Measurements from ENCODE around the gene USP24. TPM values are rescaled to one million over a fixed set of nuclear protein-coding genes. Genes with fewer than 3 reads are reported as not detected.

Gene USP24
- total RNA-seq, 4 donors from 2014 or later = 14.9 to 66.1 (median 44.1) TPM

- Histone ChIP-seq H3K4me1 (no peaks in the 10 kb centered on the region), H3K27me3 (no peaks in the 10 kb centered on the region), H3K36me3 (no peaks in the 10 kb centered on the region), H3K9me3 (no peaks in the 10 kb centered on the region), H3K27ac (no peak overlapping the region), H3K4me3 (no peak overlapping the region)
- no peak for DNase-seq
- intact Hi-C loops (cut with DNase I; ENCODE audit: low total_unique reads) = no loop called here
- no peak for TF ChIP-seq CTCF (IDR thresholded peaks at IDR 0.05)
- no peak for TF ChIP-seq POLR2A (IDR thresholded peaks at IDR 0.05)
Measured at GRCh38 chr1:55131218-55131617, 83.9 kb downstream of the USP24 start.

DNA sequence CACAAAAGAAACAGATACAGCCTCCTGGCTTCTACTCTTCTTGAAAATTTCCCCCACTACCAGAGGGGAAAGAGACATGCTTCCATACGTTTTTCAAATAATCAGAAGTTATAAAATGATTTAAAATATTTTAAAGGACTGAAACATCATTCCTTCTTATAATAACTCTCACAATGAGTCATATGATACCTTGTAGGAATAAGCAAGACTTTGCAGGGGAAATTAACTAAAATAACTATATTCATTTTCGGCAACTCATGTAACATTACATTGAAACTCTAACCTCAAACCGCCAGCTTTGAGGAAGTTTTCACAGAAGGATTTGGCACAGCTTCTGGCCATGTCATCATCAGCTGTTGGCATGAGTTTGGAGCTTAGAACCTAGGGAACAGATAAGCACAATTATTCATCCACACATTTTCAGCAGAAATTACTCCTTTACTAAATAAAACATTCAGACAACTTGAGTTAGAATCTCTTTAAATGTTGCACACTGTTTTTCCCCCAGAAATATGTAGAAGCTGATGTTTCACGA, 85.9 kb downstream of the USP24 start:
- intact Hi-C loops (cut with DNase I; ENCODE audit: low total_unique reads) = no loop called here
- no peak overlapping the region for H3K27ac ChIP-seq
- no peaks in the 10 kb centered on the region for H3K9me3 ChIP-seq
- DNase-seq = no peak
- H3K27me3 ChIP-seq = no peaks in the 10 kb centered on the region
- H3K4me1 ChIP-seq = no peaks in the 10 kb centered on the region
- TF ChIP-seq CTCF (IDR thresholded peaks at IDR 0.05) = no peak
- TF ChIP-seq POLR2A (IDR thresholded peaks at IDR 0.05) = no peak
- H3K36me3 ChIP-seq = no peaks in the 10 kb centered on the region
- no peak overlapping the region for H3K4me3 ChIP-seq

- no peak for DNase-seq
- intact Hi-C loops (cut with DNase I; ENCODE audit: low total_unique reads) = no loop called here
- no peaks in the 10 kb centered on the region for H3K27me3 ChIP-seq
- no peaks in the 10 kb centered on the region for H3K36me3 ChIP-seq
- no peaks in the 10 kb centered on the region for H3K4me1 ChIP-seq
- H3K9me3 ChIP-seq = no peaks in the 10 kb centered on the region
- H3K4me3 ChIP-seq = no peak overlapping the region
- TF ChIP-seq CTCF (IDR thresholded peaks at IDR 0.05) (no peak), POLR2A (IDR thresholded peaks at IDR 0.05) (no peak)
- H3K27ac ChIP-seq = no peak overlapping the region
Measured at GRCh38 chr1:55128418-55128995, 86.7 kb downstream of the USP24 start.

- H3K4me1 ChIP-seq = no peaks in the 10 kb centered on the region
- no peaks in the 10 kb centered on the region for H3K27me3 ChIP-seq
- no peaks in the 10 kb centered on the region for H3K36me3 ChIP-seq
- H3K27ac ChIP-seq = no peak overlapping the region
- no peak for DNase-seq
- intact Hi-C loops (cut with DNase I; ENCODE audit: low total_unique reads) = no loop called here
- no peak for TF ChIP-seq POLR2A (IDR thresholded peaks at IDR 0.05)
- no peak for TF ChIP-seq CTCF (IDR thresholded peaks at IDR 0.05)
- no peaks in the 10 kb centered on the region for H3K9me3 ChIP-seq
- no peak overlapping the region for H3K4me3 ChIP-seq
Measured at GRCh38 chr1:55127827-55128343, 87.3 kb downstream of the USP24 start.

DNA sequence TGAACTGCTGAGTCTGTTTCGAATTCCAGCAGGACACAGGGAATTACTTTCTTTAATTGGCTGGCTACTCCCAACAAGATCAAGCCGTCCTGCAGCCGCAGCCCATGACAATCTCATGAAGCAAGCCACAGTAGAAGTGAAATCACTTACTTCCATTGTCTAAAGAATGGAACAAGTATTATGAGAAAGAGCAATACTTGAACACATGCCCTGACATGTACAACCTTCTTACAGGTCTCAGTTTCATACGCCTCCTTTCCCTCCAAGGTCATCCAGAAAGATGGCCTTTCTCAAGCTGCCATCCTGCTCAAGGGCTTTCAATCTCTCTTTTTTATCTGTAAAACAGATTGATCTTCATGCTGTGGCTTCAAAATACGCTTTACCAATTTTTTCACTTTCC, 90.7 kb downstream of the USP24 start:
- intact Hi-C loops (cut with DNase I; ENCODE audit: low total_unique reads) = no loop called here

More for the DNA sequence above, 90.7 kb downstream of the USP24 start:
- DNase-seq = no peak
- no peaks in the 10 kb centered on the region for H3K36me3 ChIP-seq
- H3K27ac ChIP-seq = no peak overlapping the region
- no peaks in the 10 kb centered on the region for H3K4me1 ChIP-seq
- no peaks in the 10 kb centered on the region for H3K9me3 ChIP-seq
- H3K27me3 ChIP-seq = no peaks in the 10 kb centered on the region
- no peak for TF ChIP-seq POLR2A (IDR thresholded peaks at IDR 0.05)
- TF ChIP-seq CTCF (IDR thresholded peaks at IDR 0.05) = no peak
- H3K4me3 ChIP-seq = no peak overlapping the region

Data from uterus (tissue), 4 donors.